ENCODE data around the gene CNTN4. TPM values are rescaled to one million over a fixed set of nuclear protein-coding genes. Genes with fewer than 3 reads are reported as not detected.

The CNTN4 gene
- total RNA-seq, 4 donors from 2014 or later = 47.7 to 106 (median 83.3) TPM

DNA sequence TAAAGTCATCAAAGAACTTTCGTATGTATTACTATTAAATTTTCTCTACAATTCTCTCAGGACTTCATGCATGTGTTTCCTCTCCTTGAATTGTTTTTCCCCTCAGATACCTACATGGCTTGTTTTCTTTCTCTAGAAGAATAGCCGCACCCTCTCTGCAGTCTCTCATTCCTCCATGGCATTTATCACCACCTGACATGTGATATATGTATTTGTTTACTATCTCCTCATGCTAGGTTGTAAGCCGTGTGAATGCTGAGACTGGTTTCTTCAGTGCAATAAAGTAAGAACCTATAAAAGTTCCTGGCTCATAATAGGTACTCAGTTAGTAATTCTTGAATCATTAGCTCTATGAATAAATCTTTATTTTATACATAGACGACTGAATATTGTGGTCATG, 149.2 kb downstream of the CNTN4 start:
- H3K36me3 ChIP-seq = no peaks in the 10 kb centered on the region
- no peaks in the 10 kb centered on the region for H3K9me3 ChIP-seq
- H3K4me1 ChIP-seq = peaks cover 0 to 4% (median 0%) of the 10 kb centered on the region in 4 donors
- WGBS, 2 donors = 78 to 82% methylated on average over 4 of the region's 4 CpGs
- no peak overlapping the region for H3K4me3 ChIP-seq
- no peak overlapping the region for H3K27ac ChIP-seq
- H3K27me3 ChIP-seq = no peaks in the 10 kb centered on the region
- DNase-seq (ENCODE audit: low spot score in 2 of 2) = no peak
- TF ChIP-seq EP300 (IDR thresholded peaks at IDR 0.05) = no peak
- TF ChIP-seq, protein P1, sequence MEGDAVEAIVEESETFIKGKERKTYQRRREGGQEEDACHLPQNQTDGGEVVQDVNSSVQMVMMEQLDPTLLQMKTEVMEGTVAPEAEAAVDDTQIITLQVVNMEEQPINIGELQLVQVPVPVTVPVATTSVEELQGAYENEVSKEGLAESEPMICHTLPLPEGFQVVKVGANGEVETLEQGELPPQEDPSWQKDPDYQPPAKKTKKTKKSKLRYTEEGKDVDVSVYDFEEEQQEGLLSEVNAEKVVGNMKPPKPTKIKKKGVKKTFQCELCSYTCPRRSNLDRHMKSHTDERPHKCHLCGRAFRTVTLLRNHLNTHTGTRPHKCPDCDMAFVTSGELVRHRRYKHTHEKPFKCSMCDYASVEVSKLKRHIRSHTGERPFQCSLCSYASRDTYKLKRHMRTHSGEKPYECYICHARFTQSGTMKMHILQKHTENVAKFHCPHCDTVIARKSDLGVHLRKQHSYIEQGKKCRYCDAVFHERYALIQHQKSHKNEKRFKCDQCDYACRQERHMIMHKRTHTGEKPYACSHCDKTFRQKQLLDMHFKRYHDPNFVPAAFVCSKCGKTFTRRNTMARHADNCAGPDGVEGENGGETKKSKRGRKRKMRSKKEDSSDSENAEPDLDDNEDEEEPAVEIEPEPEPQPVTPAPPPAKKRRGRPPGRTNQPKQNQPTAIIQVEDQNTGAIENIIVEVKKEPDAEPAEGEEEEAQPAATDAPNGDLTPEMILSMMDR (IDR thresholded peaks at IDR 0.05) = no peak

DNA sequence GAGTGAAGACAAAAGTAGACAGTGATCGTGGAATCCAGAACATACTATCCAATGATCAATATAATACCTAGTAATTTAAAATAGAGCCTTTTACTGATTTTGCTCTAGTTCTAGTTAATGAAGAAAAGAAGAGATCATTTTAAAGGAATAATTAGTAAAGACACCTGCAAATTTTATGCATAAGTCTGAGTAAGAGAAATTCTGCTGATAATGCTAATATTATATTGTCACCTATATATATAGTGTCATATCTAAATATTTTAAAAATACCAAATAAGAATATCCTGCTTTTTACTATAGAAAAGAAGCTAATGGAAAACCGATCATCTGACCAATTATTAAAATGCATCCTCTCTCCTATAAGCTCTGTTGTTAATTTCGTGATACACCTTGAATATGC, 152.1 kb downstream of the CNTN4 start:
- no peak for DNase-seq (ENCODE audit: low spot score in 2 of 2)
- H3K4me1 ChIP-seq = no peaks in the 10 kb centered on the region
- 92 to 95% methylated on average over 3 of the region's 3 CpGs for WGBS, 2 donors
- H3K27me3 ChIP-seq = no peaks in the 10 kb centered on the region
- no peaks in the 10 kb centered on the region for H3K9me3 ChIP-seq
- no peak for TF ChIP-seq POLR2A (IDR thresholded peaks at IDR 0.05)
- TF ChIP-seq, protein P1 (IDR thresholded peaks at IDR 0.05) = no peak
- no peak for TF ChIP-seq EP300 (IDR thresholded peaks at IDR 0.05)
- no peak overlapping the region for H3K4me3 ChIP-seq
- H3K27ac ChIP-seq = no peak overlapping the region
- H3K36me3 ChIP-seq = no peaks in the 10 kb centered on the region

DNA sequence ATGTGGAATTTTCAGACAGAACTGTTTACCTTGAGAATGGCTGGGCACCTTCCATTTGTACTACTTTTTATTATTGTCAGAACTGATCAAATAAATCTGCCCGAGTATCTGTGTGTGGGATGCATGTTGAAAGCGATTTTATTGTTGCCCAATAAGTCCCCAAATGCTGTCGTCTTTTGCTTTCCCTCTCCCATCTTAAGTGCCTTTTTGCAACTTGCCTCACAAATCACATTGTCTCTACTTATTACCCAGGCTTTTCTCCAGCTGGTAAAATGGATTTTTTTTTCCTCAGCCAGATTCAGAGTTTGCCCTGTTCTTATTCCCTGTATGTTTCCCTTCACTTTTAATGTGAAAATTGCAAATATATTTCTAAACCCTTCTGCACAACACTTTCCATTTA, 163.1 kb downstream of the CNTN4 start:
- peaks cover 0 to 13% (median 2%) of the 10 kb centered on the region in 4 donors for H3K9me3 ChIP-seq
- H3K27ac ChIP-seq = peak overlapping the region in 1 of 4 donors; percentile 32
- peak in 1 of 2 donors; percentile 12 for DNase-seq (ENCODE audit: low spot score in 2 of 2)
- WGBS, 2 donors = 54 to 73% methylated on average over 3 of the region's 3 CpGs
- H3K4me1 ChIP-seq = peaks cover 0 to 4% (median 0%) of the 10 kb centered on the region in 4 donors
- H3K4me3 ChIP-seq = peak overlapping the region in 1 of 4 donors; percentile 23
- TF ChIP-seq, protein P1 (IDR thresholded peaks at IDR 0.05) = no peak
- TF ChIP-seq EP300 (IDR thresholded peaks at IDR 0.05) = no peak
- TF ChIP-seq POLR2A (IDR thresholded peaks at IDR 0.05) = no peak
- H3K27me3 ChIP-seq = no peaks in the 10 kb centered on the region
- H3K36me3 ChIP-seq = no peaks in the 10 kb centered on the region

DNA sequence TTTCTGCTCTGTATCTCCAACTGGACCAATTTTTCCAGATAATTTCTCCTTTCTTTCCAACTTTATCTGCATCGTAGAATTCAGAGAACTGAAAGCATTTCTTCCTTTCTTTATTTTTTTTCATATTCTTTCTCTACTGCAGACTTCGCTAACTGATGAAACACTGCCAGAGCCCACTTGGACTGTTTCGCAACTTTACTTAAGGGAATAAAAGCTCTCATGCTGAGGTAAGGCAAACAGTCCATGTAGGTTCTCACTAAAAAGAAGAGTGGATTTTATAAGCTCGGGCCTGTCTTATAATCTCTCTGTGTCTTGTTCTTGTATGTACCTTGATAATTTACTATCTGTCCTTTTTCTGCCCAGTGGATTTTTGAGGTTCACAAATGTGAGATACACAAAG, 163.5 kb downstream of the CNTN4 start:
- peaks cover 0 to 4% (median 0%) of the 10 kb centered on the region in 4 donors for H3K4me1 ChIP-seq
- WGBS, 2 donors = 57 to 64% methylated on average over 4 of the region's 4 CpGs
- H3K36me3 ChIP-seq = no peaks in the 10 kb centered on the region
- peaks cover 0 to 9% (median under 1%) of the 10 kb centered on the region in 4 donors for H3K9me3 ChIP-seq
- peak overlapping the region in 1 of 4 donors; percentile 23 for H3K4me3 ChIP-seq
- H3K27me3 ChIP-seq = no peaks in the 10 kb centered on the region
- no peak overlapping the region for H3K27ac ChIP-seq
- TF ChIP-seq, protein P1 (IDR thresholded peaks at IDR 0.05) = no peak
- TF ChIP-seq POLR2A (IDR thresholded peaks at IDR 0.05) (no peak), EP300 (IDR thresholded peaks at IDR 0.05) (no peak)
- DNase-seq (ENCODE audit: low spot score in 2 of 2) = peak in 1 of 2 donors; percentile 35

DNA sequence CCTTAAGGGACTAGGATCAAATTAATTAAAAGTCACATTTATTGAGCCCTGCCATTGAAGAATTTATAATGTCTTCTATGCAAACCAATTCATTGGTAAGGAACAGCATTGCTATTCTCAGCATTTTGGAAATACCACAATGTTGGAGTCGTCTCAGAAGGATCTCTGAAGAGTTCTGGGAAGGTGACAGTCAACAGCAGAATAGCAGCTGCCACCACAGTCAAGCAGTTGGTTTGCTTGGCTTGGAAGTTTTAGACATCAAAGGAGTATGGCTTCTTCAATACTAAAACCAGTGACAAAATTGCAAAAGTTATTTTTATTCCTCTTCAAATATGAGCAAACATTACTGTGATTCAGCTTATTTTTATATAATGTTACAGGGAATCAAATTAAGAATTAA, 167.9 kb downstream of the CNTN4 start:
- TF ChIP-seq EP300 (IDR thresholded peaks at IDR 0.05) (no peak), POLR2A (IDR thresholded peaks at IDR 0.05) (no peak)
- TF ChIP-seq, protein P1 (IDR thresholded peaks at IDR 0.05) = no peak
- no peak for DNase-seq (ENCODE audit: low spot score in 2 of 2)
- Histone ChIP-seq H3K36me3 (no peaks in the 10 kb centered on the region), H3K27ac (no peak overlapping the region), H3K4me3 (no peak overlapping the region), H3K9me3 (peaks cover 0 to 6% (median 0%) of the 10 kb centered on the region in 4 donors), H3K27me3 (no peaks in the 10 kb centered on the region), H3K4me1 (peaks cover 0 to under 1% (median 0%) of the 10 kb centered on the region in 4 donors)
- 90 to 94% methylated on average over 1 of the region's 1 CpG for WGBS, 2 donors

Data from tibial nerve (tissue), 4 donors.